ENCODE results near the gene TMEM178B.

DNA sequence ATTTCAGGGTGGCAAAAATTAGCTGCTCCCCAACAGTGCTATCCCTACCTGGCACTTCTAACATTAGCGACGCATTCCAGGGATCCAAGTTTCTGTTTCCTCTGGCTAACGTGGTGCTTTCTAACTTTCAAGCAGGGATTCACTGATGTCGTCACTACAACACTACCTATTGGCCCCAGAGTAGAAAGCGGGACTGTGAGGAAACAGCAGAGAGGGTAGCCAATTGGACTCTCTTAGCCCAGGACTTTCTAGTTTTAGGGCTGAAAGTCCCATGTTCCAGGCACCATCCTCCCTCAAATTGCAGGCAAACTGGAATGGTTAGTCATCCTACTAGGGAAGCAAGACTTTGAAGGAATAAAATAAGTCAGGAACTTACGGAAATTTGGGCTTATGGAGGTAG lies 388.1 kb downstream of the TMEM178B start:
- no peak for TF ChIP-seq SIN3A (IDR thresholded peaks at IDR 0.05; ENCODE audit: borderline replicate concordance, low read depth, low read length)
- TF ChIP-seq POLR2AphosphoS5 (IDR thresholded peaks at IDR 0.05; ENCODE audit: low read depth, low read length) = no peak
- no peak for TF ChIP-seq EP300 (IDR thresholded peaks at IDR 0.05; ENCODE audit: borderline replicate concordance in 1 of 2, low read depth in 1 of 2, low read length in 1 of 2)
- TF ChIP-seq, protein P1, sequence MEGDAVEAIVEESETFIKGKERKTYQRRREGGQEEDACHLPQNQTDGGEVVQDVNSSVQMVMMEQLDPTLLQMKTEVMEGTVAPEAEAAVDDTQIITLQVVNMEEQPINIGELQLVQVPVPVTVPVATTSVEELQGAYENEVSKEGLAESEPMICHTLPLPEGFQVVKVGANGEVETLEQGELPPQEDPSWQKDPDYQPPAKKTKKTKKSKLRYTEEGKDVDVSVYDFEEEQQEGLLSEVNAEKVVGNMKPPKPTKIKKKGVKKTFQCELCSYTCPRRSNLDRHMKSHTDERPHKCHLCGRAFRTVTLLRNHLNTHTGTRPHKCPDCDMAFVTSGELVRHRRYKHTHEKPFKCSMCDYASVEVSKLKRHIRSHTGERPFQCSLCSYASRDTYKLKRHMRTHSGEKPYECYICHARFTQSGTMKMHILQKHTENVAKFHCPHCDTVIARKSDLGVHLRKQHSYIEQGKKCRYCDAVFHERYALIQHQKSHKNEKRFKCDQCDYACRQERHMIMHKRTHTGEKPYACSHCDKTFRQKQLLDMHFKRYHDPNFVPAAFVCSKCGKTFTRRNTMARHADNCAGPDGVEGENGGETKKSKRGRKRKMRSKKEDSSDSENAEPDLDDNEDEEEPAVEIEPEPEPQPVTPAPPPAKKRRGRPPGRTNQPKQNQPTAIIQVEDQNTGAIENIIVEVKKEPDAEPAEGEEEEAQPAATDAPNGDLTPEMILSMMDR (IDR thresholded peaks at IDR 0.05) = no peak
- TF ChIP-seq CHD2 (IDR thresholded peaks at IDR 0.05; ENCODE audit: low read length, partially characterized antibody) = no peak
- no peak for TF ChIP-seq EZH2phosphoT487 (IDR thresholded peaks at IDR 0.05; ENCODE audit: borderline replicate concordance, low read depth)
- TF ChIP-seq RAD21 (IDR thresholded peaks at IDR 0.05; ENCODE audit: low read length) = no peak
- TF ChIP-seq, protein P2, sequence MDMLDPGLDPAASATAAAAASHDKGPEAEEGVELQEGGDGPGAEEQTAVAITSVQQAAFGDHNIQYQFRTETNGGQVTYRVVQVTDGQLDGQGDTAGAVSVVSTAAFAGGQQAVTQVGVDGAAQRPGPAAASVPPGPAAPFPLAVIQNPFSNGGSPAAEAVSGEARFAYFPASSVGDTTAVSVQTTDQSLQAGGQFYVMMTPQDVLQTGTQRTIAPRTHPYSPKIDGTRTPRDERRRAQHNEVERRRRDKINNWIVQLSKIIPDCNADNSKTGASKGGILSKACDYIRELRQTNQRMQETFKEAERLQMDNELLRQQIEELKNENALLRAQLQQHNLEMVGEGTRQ (IDR thresholded peaks at IDR 0.05; ENCODE audit: borderline replicate concordance, low read depth, low read length) = no peak
- TF ChIP-seq, protein P3, sequence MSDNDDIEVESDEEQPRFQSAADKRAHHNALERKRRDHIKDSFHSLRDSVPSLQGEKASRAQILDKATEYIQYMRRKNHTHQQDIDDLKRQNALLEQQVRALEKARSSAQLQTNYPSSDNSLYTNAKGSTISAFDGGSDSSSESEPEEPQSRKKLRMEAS (IDR thresholded peaks at IDR 0.05; ENCODE audit: low read depth) = no peak
- no peak for TF ChIP-seq FOXM1 (IDR thresholded peaks at IDR 0.05; ENCODE audit: low read depth)
- no peak for TF ChIP-seq GATA2 (CRISPR knock-in tag; IDR thresholded peaks at IDR 0.05)

Measured in SK-N-SH (cell line).